ENCODE results near the gene COL11A2. TPM values are rescaled to one million over a fixed set of nuclear protein-coding genes. Genes with fewer than 3 reads are reported as not detected.
A peak's percentile ranks its signal among the peaks of the same experiment; 100 is the strongest.

Gene COL11A2
- total and polyA plus RNA-seq, 2 of the 13 experiments (the other 11 are each of a cell fraction or from before 2014, with no cell fraction given) = 0.55 TPM

DNA sequence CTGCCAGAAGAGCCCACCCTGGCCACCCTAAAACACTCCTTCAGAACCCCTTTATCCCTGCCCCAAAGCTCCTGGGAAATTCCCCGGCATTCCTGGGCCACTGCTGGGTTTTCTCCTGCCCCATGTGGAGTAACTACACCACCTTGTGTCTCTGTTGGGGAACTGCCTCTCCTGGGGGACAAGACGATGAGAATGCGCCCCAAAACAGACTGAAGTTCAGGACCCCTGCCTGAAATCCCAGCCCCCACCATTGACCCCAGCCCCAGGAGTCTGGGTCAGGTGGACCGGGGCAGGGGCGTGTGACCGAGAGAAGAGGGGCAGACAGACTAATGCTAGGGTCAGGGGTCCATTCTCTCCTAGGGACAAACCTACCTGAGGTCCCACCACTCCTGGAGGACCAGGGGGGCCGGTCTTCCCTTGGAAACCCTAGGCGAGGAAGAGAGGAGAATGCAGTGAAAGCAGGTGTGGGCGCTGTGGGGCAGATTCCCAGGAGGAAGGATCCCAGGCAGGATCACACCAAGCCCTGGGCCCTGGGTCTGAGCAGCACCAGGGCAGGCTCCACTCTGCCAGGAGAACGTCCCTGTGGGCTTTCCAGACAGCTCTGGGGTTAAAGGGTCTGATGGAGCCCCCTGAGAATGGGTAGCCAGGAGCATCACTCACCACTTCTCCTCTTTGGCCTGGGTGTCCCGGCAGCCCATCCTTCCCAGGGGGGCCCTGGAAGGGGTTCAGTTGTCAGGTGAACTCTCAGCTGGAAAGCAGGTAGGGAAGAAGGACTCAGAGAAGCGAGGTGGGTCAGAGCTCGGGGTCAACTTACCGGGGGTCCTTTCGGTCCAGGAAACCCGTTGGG, 19.4 kb downstream of the COL11A2 start (continued):
- TF ChIP-seq, protein P1, sequence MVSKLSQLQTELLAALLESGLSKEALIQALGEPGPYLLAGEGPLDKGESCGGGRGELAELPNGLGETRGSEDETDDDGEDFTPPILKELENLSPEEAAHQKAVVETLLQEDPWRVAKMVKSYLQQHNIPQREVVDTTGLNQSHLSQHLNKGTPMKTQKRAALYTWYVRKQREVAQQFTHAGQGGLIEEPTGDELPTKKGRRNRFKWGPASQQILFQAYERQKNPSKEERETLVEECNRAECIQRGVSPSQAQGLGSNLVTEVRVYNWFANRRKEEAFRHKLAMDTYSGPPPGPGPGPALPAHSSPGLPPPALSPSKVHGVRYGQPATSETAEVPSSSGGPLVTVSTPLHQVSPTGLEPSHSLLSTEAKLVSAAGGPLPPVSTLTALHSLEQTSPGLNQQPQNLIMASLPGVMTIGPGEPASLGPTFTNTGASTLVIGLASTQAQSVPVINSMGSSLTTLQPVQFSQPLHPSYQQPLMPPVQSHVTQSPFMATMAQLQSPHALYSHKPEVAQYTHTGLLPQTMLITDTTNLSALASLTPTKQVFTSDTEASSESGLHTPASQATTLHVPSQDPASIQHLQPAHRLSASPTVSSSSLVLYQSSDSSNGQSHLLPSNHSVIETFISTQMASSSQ (IDR thresholded peaks at IDR 0.05; ENCODE audit: low read depth) = no peak
- TF ChIP-seq, protein P1 (CRISPR knock-in tag; IDR thresholded peaks at IDR 0.05; ENCODE audit: borderline replicate concordance) = no peak
- TF ChIP-seq NR2F1 (CRISPR knock-in tag; IDR thresholded peaks at IDR 0.05) (no peak), XRCC5 (optimal IDR thresholded peaks at IDR 0.05; ENCODE audit: low read length) (peak; percentile 48), ARHGAP35 (CRISPR knock-in tag; IDR thresholded peaks at IDR 0.05; ENCODE audit: borderline replicate concordance) (no peak; the same call in 1 of the 2 replicates), ZNF501 (CRISPR knock-in tag; IDR thresholded peaks at IDR 0.05) (peak; percentile 75; the same call in 1 of the 2 replicates), SMAD3 (CRISPR knock-in tag; IDR thresholded peaks at IDR 0.05) (no peak), NFE2 (CRISPR knock-in tag; IDR thresholded peaks at IDR 0.05) (no peak), YEATS2 (CRISPR knock-in tag; IDR thresholded peaks at IDR 0.05; ENCODE audit: borderline replicate concordance) (no peak), AGO1 (IDR thresholded peaks at IDR 0.05; ENCODE audit: low read depth, low read length, poor library complexity, severe bottlenecking) (no peak), MXI1 (IDR thresholded peaks at IDR 0.05; ENCODE audit: borderline replicate concordance, low read depth, low read length) (no peak), ZNF883 (CRISPR knock-in tag; IDR thresholded peaks at IDR 0.05; ENCODE audit: not compliant biosample characterization) (peak; percentile 34)
- TF ChIP-seq, protein P2, sequence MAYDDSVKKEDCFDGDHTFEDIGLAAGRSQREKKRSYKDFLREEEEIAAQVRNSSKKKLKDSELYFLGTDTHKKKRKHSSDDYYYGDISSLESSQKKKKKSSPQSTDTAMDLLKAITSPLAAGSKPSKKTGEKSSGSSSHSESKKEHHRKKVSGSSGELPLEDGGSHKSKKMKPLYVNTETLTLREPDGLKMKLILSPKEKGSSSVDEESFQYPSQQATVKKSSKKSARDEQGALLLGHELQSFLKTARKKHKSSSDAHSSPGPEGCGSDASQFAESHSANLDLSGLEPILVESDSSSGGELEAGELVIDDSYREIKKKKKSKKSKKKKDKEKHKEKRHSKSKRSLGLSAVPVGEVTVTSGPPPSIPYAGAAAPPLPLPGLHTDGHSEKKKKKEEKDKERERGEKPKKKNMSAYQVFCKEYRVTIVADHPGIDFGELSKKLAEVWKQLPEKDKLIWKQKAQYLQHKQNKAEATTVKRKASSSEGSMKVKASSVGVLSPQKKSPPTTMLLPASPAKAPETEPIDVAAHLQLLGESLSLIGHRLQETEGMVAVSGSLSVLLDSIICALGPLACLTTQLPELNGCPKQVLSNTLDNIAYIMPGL (CRISPR knock-in tag; IDR thresholded peaks at IDR 0.05; ENCODE audit: borderline replicate concordance in 1 of 2, low read depth in 1 of 2) = peak in 1 of 2 experiments; percentile 37; a peak in 1 of 4 replicates
- TF ChIP-seq, protein P3, sequence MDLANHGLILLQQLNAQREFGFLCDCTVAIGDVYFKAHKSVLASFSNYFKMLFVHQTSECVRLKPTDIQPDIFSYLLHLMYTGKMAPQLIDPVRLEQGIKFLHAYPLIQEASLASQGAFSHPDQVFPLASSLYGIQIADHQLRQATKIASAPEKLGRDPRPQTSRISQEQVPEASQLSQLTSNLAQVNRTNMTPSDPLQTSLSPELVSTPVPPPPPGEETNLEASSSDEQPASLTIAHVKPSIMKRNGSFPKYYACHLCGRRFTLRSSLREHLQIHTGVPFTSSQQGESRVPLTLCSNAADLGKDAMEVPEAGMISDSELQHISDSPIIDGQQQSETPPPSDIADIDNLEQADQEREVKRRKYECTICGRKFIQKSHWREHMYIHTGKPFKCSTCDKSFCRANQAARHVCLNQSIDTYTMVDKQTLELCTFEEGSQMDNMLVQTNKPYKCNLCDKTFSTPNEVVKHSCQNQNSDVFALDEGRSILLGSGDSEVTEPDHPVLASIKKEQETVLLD (CRISPR knock-in tag; IDR thresholded peaks at IDR 0.05; ENCODE audit: low read depth) = no peak
- TF ChIP-seq, protein P4, sequence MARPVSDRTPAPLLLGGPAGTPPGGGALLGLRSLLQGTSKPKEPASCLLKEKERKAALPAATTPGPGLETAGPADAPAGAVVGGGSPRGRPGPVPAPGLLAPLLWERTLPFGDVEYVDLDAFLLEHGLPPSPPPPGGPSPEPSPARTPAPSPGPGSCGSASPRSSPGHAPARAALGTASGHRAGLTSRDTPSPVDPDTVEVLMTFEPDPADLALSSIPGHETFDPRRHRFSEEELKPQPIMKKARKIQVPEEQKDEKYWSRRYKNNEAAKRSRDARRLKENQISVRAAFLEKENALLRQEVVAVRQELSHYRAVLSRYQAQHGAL (CRISPR knock-in tag; IDR thresholded peaks at IDR 0.05; ENCODE audit: not compliant biosample characterization) = no peak
- TF ChIP-seq, protein P5, sequence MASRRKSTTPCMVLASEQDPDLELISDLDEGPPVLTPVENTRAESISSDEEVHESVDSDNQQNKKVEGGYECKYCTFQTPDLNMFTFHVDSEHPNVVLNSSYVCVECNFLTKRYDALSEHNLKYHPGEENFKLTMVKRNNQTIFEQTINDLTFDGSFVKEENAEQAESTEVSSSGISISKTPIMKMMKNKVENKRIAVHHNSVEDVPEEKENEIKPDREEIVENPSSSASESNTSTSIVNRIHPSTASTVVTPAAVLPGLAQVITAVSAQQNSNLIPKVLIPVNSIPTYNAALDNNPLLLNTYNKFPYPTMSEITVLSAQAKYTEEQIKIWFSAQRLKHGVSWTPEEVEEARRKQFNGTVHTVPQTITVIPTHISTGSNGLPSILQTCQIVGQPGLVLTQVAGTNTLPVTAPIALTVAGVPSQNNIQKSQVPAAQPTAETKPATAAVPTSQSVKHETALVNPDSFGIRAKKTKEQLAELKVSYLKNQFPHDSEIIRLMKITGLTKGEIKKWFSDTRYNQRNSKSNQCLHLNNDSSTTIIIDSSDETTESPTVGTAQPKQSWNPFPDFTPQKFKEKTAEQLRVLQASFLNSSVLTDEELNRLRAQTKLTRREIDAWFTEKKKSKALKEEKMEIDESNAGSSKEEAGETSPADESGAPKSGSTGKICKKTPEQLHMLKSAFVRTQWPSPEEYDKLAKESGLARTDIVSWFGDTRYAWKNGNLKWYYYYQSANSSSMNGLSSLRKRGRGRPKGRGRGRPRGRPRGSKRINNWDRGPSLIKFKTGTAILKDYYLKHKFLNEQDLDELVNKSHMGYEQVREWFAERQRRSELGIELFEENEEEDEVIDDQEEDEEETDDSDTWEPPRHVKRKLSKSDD (CRISPR knock-in tag; IDR thresholded peaks at IDR 0.05; ENCODE audit: low read depth) = no peak
